Upper lobe of right lung (tissue), 1 donor: Measurements from ENCODE around the gene MBTD1. TPM values are rescaled to one million over a fixed set of nuclear protein-coding genes. Genes with fewer than 3 reads are reported as not detected.

Source experiments
- ATAC-seq: fragments of 200-7000 bp; cut with Tn5 transposase; one replicate; pipeline ENCODE4 v1.9.1; 2020; ENCODE audit warnings: mild to moderate bottlenecking, moderate library complexity
- DNase-seq: peaks from one replicate; pipeline ENCODE4 v3.0.0-alpha.2; 2020
- H3K27ac ChIP-seq: fragments of 200-600 bp; one replicate; pipeline ENCODE4 v1.8.0; 2022
- H3K27me3 ChIP-seq: fragments of 200-600 bp; one replicate; pipeline ENCODE4 v1.8.0; 2022; ENCODE audit warnings: mild to moderate bottlenecking
- H3K36me3 ChIP-seq: fragments of 200-600 bp; one replicate; pipeline ENCODE4 v1.8.0; 2022
- H3K4me1 ChIP-seq: fragments of 200-600 bp; one replicate; pipeline ENCODE4 v1.8.0; 2022
- H3K4me3 ChIP-seq: fragments of 200-600 bp; one replicate; pipeline ENCODE4 v1.8.0; 2022; ENCODE audit warnings: mild to moderate bottlenecking
- H3K9me3 ChIP-seq: fragments of 200-600 bp; one replicate; pipeline ENCODE4 v1.8.0; 2022
- CTCF ChIP-seq: fragments of 200-600 bp; IDR thresholded peaks from one replicate; pipeline ENCODE4 v1.8.0; 2022; ENCODE audit warnings: antibody characterized with exemption
- intact Hi-C: fragments of 100-400 bp; cut with DNase I; formaldehyde crosslinking; loops from one replicate; pipeline ENCODE4 v1.11.0; 2022
- total RNA-seq: library from RNA; stranded (reverse); fragmentation: NEBNext Ultra II Directional; extraction: Animal tissue kit (Norgen Biotek cat#: 25700); gene quantifications from one replicate; pipeline ENCODE4 v1.2.1, GENCODE V29; 2021
- donor health status: DM: no; HTN: yes; CAD: no; lungs with severe emphysema.

The MBTD1 gene
- total RNA-seq, 1 donor from 2014 or later: 14.2 TPM

DNA sequence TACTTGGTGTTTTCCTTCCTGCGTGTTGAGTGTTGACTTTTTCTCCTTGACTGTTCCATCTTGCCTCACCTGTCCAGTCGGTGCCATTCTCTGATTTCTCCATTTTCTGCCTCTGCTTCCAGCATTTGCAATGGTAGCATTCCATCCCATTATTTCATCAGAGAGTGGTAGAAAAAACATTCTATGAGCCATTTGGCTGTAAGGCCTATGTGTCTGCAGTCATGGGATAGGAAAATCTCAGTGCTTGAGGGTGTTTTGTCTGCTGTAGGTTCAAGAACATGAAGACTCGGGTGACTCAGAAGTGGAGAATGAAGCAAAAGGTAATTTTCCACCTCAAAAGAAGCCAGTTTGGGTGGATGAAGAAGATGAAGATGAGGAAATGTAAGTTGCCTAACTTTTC, 3.2 kb upstream of the MBTD1 start:
- ATAC-seq (no peak), DNase-seq (no peak)
- no peak overlapping the region for H3K27ac ChIP-seq
- peaks cover 46% of the 10 kb centered on the region for H3K36me3 ChIP-seq
- no peak for TF ChIP-seq CTCF
- H3K9me3 ChIP-seq: no peaks in the 10 kb centered on the region
- no peaks in the 10 kb centered on the region for H3K27me3 ChIP-seq
- intact Hi-C loops: no loop called here
- no peak overlapping the region for H3K4me3 ChIP-seq
- peaks cover 36% of the 10 kb centered on the region for H3K4me1 ChIP-seq

DNA sequence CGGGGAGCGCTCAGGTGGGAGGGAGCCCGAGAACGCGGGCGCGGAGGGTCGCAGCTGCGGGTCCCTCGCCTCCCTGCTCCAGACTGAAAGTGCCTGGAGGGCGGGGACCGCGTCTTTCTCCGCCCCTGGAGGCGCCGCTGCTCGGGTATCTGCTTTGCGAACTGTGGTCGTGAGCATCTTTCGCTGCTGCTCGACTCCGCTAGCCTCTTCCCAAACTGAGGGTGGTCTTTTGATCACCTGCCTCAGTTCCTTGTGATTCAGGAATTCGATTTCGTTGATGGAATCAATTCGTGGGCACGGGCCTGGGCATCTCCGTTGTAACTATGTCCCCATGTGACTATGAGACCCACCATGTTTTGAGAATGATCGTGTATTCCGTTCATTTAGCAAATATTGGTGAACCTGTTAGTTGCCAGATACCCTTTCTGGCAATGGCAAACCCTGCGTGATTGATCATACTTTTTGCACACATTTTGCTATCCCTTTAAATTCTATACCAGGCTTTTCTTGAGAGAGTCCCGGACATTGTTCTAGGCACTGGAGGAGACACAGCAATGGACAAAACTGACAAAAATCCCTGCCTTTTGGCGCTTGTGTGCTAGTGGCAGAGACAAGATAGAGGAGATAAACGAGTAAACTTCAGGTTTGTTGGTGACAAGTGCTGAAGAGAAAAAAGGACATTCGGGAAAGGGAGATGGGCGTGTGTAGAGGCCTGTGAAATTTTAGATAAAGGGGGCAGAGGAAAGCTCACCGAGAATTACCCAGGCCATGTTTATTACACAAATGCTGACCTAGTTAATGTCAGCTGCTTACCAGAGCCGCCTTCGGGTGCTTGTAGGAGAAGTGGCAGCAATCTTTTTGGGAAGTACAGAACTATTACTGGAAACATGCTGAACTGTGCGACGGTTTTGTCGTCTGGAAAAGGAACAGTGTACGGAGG, 1.4 kb upstream of the MBTD1 start:
- intact Hi-C loops: no loop called here
- Histone ChIP-seq H3K4me3 (peak overlapping the region; percentile 98), H3K9me3 (no peaks in the 10 kb centered on the region), H3K27ac (peak overlapping the region; percentile 95), H3K36me3 (peaks cover 31% of the 10 kb centered on the region), H3K4me1 (peaks cover 49% of the 10 kb centered on the region), H3K27me3 (no peaks in the 10 kb centered on the region)
- TF ChIP-seq CTCF: no peak
- DNase-seq (no peak), ATAC-seq (peak; percentile 15)

DNA sequence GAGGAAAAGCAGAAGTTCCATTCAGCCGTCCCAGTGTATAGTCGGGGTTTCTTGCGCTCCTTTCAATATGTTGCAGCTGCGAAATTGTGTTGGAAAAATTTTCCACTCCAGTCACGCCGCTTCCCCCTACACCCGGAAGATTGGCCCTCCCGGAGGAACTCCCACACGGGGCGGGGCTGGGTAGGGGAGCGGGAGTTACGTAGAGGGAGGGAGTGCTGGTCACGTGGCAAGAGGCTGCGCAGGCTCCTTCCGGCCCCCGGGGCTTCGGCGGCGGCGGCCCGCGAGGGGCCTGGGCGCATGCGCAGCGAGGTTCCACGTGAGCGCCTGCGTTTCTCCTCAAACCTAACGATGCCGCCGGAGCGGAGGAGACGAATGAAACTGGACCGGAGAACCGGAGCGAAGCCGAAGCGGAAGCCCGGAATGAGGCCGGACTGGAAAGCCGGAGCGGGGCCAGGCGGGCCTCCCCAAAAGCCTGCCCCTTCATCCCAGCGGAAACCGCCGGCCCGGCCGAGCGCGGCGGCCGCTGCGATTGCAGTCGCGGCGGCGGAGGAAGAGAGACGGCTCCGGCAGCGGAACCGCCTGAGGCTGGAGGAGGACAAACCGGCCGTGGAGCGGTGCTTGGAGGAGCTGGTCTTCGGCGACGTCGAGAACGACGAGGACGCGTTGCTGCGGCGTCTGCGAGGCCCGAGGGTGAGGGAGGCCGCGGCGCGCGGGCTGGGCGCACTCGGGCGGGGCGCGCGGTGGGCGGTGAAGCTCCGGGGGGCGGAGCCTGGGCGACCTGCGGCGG, 581 bp upstream of the MBTD1 start, which contains the start of gene UTP18:
TSS of gene UTP18 (plus strand) at position 310 of the 787 bp plus-strand sequence. CDS start at position 349, 39 bp downstream.
- intact Hi-C loops: no loop called here
- TF ChIP-seq CTCF: no peak
- H3K4me3 ChIP-seq: peak within 1 kb of the TSS; percentile 98
- H3K4me1 ChIP-seq: peaks cover 49% of the 10 kb centered on the region
- H3K27me3 ChIP-seq: no peaks in the 10 kb centered on the region
- DNase-seq (peak; percentile 99), ATAC-seq (peak; percentile 95)
- peak within 1 kb of the TSS; percentile 95 for H3K27ac ChIP-seq
- H3K36me3 ChIP-seq: peaks cover 31% of the 10 kb centered on the region
- H3K9me3 ChIP-seq: no peaks in the 10 kb centered on the region

- TF ChIP-seq CTCF: no peak
- Histone ChIP-seq H3K27ac (peak overlapping the region; percentile 95), H3K4me3 (peak overlapping the region; percentile 98), H3K4me1 (peaks cover 49% of the 10 kb centered on the region), H3K36me3 (peaks cover 32% of the 10 kb centered on the region), H3K27me3 (no peaks in the 10 kb centered on the region), H3K9me3 (no peaks in the 10 kb centered on the region)
- intact Hi-C loops: no loop called here
- ATAC-seq: peak; percentile 2
- no peak for DNase-seq
These were observed 889 bp downstream of the MBTD1 start for GRCh38 chr17:51258756-51259563.
